Cardiac muscle cell (in vitro differentiated cells and primary cell): ENCODE data around the gene GLP2R. TPM values are rescaled to one million over a fixed set of nuclear protein-coding genes. Genes with fewer than 3 reads are reported as not detected.
A peak's percentile ranks its signal among the peaks of the same experiment; 100 is the strongest.

Source experiments
- DNase-seq, 2 donors: peaks; one replicate each; pipeline versions ENCODE4 v3.0.0 to v3.0.0-alpha.2; 2010 to 2017; ENCODE audit warnings: low read depth in 1 of 2, low spot score in 1 of 2
- H3K27ac ChIP-seq: fragments of 200-600 bp; sonication (generic); 2 replicates; pipeline ENCODE4 v1.5.1; 2016
- H3K27me3 ChIP-seq: fragments of 200-600 bp; sonication (generic); 2 replicates; pipeline ENCODE4 v1.6.0; 2016; ENCODE audit warnings: control low read depth
- H3K36me3 ChIP-seq: fragments of 200-600 bp; sonication (generic); 2 replicates; pipeline ENCODE4 v1.5.1; 2016; ENCODE audit warnings: control low read depth
- H3K4me1 ChIP-seq: fragments of 200-600 bp; sonication (generic); 2 replicates; pipeline ENCODE4 v1.8.1; 2017; ENCODE audit warnings: low read depth, mild to moderate bottlenecking, mixed run types
- H3K4me3 ChIP-seq: fragments of 200-600 bp; sonication (generic); 2 replicates; pipeline ENCODE4 v1.5.1; 2016; ENCODE audit warnings: mild to moderate bottlenecking
- H3K9me3 ChIP-seq: fragments of 200-600 bp; sonication (generic); 2 replicates; pipeline ENCODE4 v1.5.1; 2017; ENCODE audit warnings: low read depth, mild to moderate bottlenecking, control low read depth
- CTCF ChIP-seq: IDR thresholded peaks from 2 replicates; pipeline ENCODE4 v1.5.1; 2012; ENCODE audit warnings: low read depth, mild to moderate bottlenecking, low read length
- polyA plus RNA-seq: library from polyadenylated mRNA; unstranded; fragments of >200 nt; fragmentation: Nextera tagmentation; extraction: Ambion mirVana; gene quantifications from 2 replicates; pipeline ENCODE4 v1.2.1, GENCODE V29; 2016
- total RNA-seq: library from RNA; depleted of rRNA; stranded (reverse); fragments of >200 nt; gene quantifications from 2 replicates; pipeline ENCODE4 v1.2.3, GENCODE V29; 2016

The GLP2R gene
- total and polyA plus RNA-seq, 2 experiments from 2014 or later = 0.06 TPM; not detected in 1

DNA sequence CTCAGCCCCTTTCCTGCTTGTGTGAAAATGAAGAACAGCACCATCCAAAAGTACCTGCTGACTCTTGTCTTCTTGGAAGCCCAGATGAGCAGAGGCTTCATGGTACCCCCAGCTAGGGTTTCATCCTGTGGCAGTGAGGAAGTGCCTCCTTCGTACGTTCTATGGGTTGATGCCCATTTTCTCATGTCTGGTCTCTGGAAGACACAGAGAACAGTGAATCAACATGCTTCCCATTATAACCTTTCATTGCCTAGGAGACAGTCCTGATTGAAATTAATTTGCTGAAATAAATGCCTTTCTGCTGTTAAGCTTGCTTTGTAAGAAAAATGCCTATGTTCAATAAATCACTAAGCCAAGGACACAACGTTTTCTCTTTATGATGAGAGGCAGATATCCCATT, 42.8 kb downstream of the GLP2R start:
- DNase-seq = no peak
- no peak overlapping the region for H3K4me3 ChIP-seq
- no peaks in the 10 kb centered on the region for H3K9me3 ChIP-seq
- H3K4me1 ChIP-seq = no peaks in the 10 kb centered on the region
- TF ChIP-seq CTCF = no peak
- H3K36me3 ChIP-seq = no peaks in the 10 kb centered on the region
- no peaks in the 10 kb centered on the region for H3K27me3 ChIP-seq
- no peak overlapping the region for H3K27ac ChIP-seq

- Histone ChIP-seq H3K27me3 (no peaks in the 10 kb centered on the region), H3K4me3 (no peak overlapping the region), H3K36me3 (no peaks in the 10 kb centered on the region), H3K9me3 (no peaks in the 10 kb centered on the region), H3K27ac (no peak overlapping the region), H3K4me1 (no peaks in the 10 kb centered on the region)
- no peak for DNase-seq
- no peak for TF ChIP-seq CTCF
Measured at GRCh38 chr17:9872852-9873251, 47.1 kb downstream of the GLP2R start.

DNA sequence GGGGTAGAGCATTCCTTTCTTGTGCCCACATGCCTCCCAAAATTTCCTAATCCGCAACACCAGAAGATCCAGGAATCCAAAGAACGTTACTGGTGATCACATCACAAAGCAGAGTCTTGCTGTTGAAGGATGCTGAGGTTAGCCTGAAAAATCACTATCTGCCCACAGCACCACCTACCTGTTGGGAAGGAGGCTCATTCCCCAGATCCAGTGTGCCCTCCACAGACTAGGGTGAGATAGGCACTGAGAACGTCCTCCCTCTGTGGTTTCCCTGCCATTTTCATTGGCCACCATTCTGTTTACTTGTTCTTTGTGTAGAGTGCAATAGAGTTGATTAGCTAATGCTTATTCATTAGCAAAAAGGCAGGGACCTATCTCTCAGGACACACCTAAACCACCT, 49.0 kb downstream of the GLP2R start:
- TF ChIP-seq CTCF = no peak
- Histone ChIP-seq H3K4me3 (no peak overlapping the region), H3K4me1 (no peaks in the 10 kb centered on the region), H3K27ac (no peak overlapping the region), H3K36me3 (no peaks in the 10 kb centered on the region), H3K9me3 (no peaks in the 10 kb centered on the region), H3K27me3 (no peaks in the 10 kb centered on the region)
- no peak for DNase-seq

DNA sequence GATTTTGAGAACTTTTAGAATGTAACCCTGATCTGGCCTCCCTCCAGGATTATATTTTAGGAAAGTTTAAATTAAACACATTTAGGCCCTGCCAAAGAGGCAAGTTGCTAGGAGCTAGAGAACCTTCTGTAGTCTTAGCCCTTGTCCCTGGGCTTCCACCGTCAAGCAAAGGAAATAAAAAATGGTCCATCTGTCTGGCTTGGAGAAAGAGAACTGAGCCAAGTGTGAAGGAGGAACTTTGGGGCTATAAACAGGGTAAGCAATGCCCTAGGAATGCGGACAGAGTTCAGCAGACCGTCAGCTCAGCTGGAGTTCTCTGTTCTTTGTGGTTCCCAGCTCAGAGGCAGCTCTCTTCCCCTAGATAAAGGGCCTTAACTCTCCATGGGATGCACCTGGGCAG, 49.7 kb downstream of the GLP2R start:
- DNase-seq = peak in 1 of 2 donors; percentile 83
- Histone ChIP-seq H3K36me3 (no peaks in the 10 kb centered on the region), H3K27ac (no peak overlapping the region), H3K4me1 (no peaks in the 10 kb centered on the region), H3K27me3 (no peaks in the 10 kb centered on the region), H3K9me3 (no peaks in the 10 kb centered on the region), H3K4me3 (no peak overlapping the region)
- TF ChIP-seq CTCF = no peak

DNA sequence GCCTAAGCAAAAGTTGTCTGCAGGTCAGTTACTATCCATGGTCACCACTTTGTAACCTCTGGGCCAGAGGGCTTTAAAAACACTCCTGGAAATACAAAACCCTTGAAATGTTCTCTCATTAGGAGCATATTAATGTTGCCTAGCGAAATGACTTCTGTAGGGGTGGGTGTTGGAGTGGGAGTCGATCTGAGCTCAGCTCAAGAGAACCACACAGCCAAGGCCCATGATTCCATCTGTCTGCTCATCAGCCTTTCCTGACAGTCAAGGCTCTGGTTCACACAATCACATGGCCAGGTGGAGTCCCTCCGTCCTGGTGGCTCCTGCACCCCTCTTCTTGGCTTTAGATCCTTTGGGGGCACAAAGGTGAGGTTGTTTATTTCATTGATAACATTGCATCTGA, 52.6 kb downstream of the GLP2R start:
- no peaks in the 10 kb centered on the region for H3K9me3 ChIP-seq
- DNase-seq = no peak
- no peaks in the 10 kb centered on the region for H3K4me1 ChIP-seq
- H3K4me3 ChIP-seq = no peak overlapping the region
- H3K36me3 ChIP-seq = no peaks in the 10 kb centered on the region
- no peak for TF ChIP-seq CTCF
- H3K27ac ChIP-seq = no peak overlapping the region
- no peaks in the 10 kb centered on the region for H3K27me3 ChIP-seq

- no peaks in the 10 kb centered on the region for H3K9me3 ChIP-seq
- no peak overlapping the region for H3K4me3 ChIP-seq
- DNase-seq = peak in 1 of 2 donors; percentile 54
- H3K36me3 ChIP-seq = no peaks in the 10 kb centered on the region
- no peaks in the 10 kb centered on the region for H3K27me3 ChIP-seq
- H3K4me1 ChIP-seq = no peaks in the 10 kb centered on the region
- no peak for TF ChIP-seq CTCF
- H3K27ac ChIP-seq = no peak overlapping the region
Measured at GRCh38 chr17:9878786-9879525, 53.2 kb downstream of the GLP2R start.
